ENCODE measurements around the gene TM4SF18.

DNA sequence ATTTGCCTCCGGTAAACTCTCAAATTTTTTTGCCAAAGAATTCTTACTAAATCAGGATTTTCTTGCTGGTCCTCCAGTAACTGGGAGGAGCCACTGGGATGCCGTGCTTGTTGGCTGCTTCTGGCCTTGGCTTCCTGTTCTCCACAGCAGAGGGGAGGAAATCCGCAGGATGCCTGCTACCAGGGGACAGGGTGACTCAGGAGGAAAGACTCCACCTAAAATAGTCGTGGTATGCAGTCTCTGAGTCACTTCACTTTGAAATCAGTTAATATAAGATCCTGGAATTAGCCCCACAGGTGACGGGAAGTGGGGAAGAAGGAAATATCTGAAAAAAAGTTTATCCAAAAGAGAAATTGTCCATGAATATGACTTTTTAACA is 6.5 kb upstream of the TM4SF18 start:
- TF ChIP-seq, protein P1, sequence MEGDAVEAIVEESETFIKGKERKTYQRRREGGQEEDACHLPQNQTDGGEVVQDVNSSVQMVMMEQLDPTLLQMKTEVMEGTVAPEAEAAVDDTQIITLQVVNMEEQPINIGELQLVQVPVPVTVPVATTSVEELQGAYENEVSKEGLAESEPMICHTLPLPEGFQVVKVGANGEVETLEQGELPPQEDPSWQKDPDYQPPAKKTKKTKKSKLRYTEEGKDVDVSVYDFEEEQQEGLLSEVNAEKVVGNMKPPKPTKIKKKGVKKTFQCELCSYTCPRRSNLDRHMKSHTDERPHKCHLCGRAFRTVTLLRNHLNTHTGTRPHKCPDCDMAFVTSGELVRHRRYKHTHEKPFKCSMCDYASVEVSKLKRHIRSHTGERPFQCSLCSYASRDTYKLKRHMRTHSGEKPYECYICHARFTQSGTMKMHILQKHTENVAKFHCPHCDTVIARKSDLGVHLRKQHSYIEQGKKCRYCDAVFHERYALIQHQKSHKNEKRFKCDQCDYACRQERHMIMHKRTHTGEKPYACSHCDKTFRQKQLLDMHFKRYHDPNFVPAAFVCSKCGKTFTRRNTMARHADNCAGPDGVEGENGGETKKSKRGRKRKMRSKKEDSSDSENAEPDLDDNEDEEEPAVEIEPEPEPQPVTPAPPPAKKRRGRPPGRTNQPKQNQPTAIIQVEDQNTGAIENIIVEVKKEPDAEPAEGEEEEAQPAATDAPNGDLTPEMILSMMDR (IDR thresholded peaks at IDR 0.05), result no peak
- no peak for TF ChIP-seq POLR2A (IDR thresholded peaks at IDR 0.05)

Data from thyroid gland (tissue), 4 donors.